Stimulated activated naive CD4-positive, alpha-beta T cell treated with Interleukin-2 at 50 U/mL for 16 hours (primary cell): Measurements from ENCODE around the gene PIK3R3.

Source experiments
- DNase-seq: peaks from one replicate; lab custom pipeline; 2025; lab: John Stamatoyannopoulos, UW

The PIK3R3 gene

GRCh38 chr1:46132529-46133180 lies at the start of gene PIK3R3:
Gene PIK3R3 (minus strand): TSS chr1:46132629. CDS start chr1:46131952, 677 bp downstream.
- DNase-seq = peak; percentile 94

DNA sequence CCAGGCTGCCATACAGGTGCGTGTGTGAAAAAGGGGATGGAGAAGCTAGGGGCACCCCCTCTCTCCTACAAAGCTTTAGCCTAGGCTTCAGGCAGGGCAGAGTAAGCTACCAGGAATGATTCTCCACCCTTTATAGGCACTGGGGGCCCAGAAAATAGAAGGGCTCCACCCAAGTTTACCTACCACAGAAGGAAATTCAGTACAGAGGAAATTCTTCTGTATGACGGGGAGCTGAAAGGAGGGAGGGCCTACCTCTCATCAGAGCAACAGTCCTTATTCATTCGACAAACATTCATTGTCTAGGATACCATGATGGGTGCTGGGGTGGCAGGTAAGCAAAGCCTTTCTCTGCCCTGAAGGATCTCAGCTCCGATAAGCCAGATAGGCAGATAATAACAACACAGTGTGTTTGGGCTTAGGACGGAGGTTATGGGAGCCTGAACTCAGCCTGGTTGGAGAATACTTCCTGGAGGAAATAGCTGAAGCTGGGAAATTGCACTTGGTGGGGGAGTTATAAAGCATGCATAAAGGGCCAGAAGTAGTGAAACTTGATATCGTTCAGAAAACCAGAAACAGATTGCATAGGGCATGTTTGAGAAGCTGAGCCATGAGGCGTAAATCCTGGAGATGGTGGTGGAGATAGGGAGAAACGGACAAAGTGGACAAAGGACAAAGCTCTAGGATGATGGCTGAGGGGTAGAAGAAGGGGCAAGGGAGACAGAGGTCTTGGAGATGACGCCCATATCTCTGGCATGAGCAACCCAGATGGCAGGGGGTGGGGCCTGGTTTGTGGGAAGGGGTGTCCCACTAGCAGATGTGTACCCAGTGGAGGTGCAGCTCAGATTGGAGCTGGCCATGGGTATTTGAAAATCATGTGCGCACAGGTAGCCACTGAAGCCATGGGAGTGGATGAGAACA lies 49.2 kb upstream of the PIK3R3 start:
- DNase-seq = no peak

DNA sequence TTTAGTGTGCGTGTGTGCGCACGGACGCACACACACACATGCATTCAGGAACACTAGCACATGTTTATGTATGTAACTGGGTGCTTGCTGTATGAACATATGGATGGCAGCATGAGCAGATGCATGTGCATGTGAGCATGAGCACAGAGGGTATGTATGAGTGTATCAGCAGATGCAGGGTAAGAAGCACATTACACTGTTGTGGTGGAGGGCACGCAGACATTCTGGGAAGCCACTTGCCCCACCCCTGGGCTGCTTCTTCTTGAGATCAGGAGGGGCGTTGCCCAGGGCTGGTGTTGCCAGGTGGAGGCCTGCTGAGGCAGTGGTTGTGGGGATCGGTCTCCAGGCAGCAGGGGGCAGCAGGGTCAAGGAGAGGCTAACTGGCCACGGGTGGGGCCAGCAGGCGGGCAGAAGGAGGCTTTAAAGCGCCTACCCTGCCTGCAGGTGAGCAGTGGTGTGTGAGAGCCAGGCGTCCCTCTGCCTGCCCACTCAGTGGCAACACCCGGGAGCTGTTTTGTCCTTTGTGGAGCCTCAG lies 47.7 kb upstream of the PIK3R3 start:
- no peak for DNase-seq

- peak; percentile 45 for DNase-seq
Observed at GRCh38 chr1:46179138-46180081, 47.0 kb upstream of the PIK3R3 start.

GRCh38 chr1:46176211-46176865 lies 43.9 kb upstream of the PIK3R3 start, which contains the start of gene P3R3URF:
Gene P3R3URF (minus strand): TSS chr1:46176488. CDS start chr1:46176471, 17 bp downstream.
- no peak for DNase-seq

GRCh38 chr1:46175243-46175642 lies 42.8 kb upstream of the PIK3R3 start:
- DNase-seq = no peak

- DNase-seq = no peak
Observed at GRCh38 chr1:46174448-46175231, 42.2 kb upstream of the PIK3R3 start, which contains the start of gene TSPAN1. Gene TSPAN1 (plus strand): TSS chr1:46175087. CDS start chr1:46181108, 6,021 bp downstream.

DNA sequence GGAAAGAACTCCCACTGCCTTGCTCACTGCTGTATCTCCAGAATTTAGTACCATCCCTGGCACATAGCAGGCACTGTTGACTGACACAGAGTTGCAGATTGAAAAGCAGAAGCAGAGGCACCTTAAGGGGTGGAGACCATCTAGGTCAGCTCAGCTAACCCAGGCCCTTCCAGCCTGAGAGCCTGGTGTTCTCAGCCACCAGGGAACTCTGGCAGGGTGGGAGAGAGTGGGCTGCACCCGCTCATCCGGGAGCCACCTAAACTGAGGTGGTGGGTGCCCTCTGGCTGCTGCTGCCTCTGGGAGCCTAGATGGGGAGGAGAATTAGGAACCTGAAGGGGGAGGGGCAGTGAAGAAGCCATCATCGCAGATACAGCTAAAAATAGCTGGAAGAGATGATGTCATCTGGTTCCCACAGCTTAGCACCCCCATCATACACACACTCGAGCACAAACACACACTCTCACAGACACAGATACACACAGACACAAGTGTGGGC lies 41.0 kb upstream of the PIK3R3 start:
- no peak for DNase-seq

- DNase-seq = no peak
Observed at GRCh38 chr1:46172321-46172720, 39.9 kb upstream of the PIK3R3 start.

DNA sequence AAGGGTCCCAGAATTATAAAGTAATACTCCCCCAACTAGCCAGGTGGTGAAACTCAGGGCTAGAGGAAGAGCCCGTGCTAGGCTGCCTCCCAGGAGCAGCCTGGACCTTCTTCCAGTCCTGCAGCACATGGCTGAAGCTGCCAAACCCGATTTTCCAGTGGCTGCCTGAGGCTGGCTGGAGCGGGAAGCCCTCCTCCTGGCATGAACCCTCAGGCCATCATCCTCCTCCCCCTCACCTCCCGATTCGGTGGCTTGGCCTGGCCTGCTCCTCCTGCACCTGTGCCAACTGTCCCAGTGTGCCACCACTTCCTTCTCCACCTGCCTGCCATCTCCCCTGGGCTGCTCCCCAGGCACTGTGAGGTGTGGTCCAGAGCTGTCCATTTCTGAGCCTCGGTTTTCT lies 39.4 kb upstream of the PIK3R3 start:
- DNase-seq = no peak

GRCh38 chr1:46171351-46171750 lies 38.9 kb upstream of the PIK3R3 start:
- DNase-seq = no peak

GRCh38 chr1:46169811-46170454 lies 37.5 kb upstream of the PIK3R3 start:
- DNase-seq = no peak

GRCh38 chr1:46168477-46168876 lies 36.0 kb upstream of the PIK3R3 start:
- no peak for DNase-seq

- peak; percentile 25 for DNase-seq
Observed at GRCh38 chr1:46166521-46167462, 34.4 kb upstream of the PIK3R3 start.

- DNase-seq = no peak
Observed at GRCh38 chr1:46160212-46160611, 27.8 kb upstream of the PIK3R3 start.

DNA sequence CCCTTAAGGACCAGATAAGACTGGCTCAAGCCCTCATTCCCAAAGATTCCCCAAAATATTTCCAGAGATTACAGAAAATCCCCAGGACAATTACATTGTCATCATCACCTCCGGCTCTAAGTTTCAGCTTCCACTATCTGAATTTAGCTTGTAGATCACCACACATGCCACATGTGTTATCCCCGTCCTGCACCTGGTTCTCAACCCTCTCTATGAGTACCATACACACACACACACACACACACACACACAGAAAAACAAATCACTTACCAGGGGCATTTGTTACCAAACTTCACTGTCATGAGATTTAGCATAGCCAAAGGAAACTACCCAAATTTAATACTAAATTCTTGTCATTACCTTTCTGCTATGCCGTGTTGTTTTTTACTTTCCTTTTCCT lies 27.1 kb upstream of the PIK3R3 start:
- no peak for DNase-seq

GRCh38 chr1:46158312-46159281 lies 26.2 kb upstream of the PIK3R3 start:
- DNase-seq = no peak
